Inferior parietal cortex (tissue), 1 donor: Measurements from ENCODE around the gene ANTXR1.

Experiments
- DNase-seq: peaks from one replicate; pipeline ENCODE4 v3.0.0-alpha.2; 2016; ENCODE audit errors: extremely low spot score

Gene ANTXR1

DNA sequence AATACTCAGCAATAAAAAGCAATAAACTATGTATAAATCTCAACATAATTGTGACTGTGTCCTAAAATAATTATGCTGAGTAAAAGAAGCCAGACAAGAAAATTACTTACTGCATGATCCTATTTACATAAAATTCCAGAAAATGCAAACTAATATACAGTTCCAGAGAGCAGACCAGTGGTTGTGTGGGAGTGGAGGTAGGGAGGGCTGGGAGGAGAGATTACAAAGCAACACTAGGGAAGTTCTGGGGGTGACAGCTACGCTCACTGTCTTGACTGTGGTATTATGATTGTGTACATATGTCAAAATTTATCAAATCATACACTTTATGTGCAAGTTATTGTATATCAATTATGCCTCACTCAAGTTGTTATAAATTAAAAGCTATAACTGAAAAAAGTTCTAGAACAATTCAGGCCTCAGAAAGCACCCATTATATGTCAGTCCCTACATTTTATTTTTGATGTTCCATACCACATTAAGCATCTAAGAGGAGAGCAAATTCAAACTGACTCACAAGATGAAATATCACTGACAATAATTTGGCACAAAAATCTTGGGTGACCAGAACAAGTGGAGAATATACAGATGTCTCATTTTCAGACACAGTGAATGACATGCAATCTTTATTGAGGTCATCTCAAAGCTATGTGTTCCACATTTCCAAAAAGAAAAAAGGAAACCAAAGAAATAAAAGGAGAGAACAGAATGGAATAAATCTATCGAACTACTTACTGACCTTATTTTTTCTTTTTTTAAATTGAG lies 85.1 kb downstream of the ANTXR1 start:
- DNase-seq: no peak

DNA sequence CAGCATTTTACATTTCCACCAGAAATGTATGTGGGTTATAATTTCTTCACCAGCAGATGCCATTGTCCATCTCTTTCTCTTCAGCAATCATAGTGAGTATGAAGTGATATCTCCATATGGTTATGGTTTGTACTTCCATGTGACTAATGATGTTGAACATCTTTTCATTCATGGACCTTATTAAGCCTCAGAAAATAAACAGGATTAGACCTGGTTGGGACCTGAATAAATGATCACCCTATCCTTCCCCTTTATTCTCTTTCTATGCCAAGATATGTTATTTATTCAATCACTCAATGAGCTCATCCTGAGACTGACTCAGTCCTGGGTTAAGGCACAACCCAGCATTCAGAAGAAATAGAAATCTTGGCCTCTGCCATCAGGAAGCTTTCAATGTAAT lies 86.6 kb downstream of the ANTXR1 start:
- no peak for DNase-seq

DNA sequence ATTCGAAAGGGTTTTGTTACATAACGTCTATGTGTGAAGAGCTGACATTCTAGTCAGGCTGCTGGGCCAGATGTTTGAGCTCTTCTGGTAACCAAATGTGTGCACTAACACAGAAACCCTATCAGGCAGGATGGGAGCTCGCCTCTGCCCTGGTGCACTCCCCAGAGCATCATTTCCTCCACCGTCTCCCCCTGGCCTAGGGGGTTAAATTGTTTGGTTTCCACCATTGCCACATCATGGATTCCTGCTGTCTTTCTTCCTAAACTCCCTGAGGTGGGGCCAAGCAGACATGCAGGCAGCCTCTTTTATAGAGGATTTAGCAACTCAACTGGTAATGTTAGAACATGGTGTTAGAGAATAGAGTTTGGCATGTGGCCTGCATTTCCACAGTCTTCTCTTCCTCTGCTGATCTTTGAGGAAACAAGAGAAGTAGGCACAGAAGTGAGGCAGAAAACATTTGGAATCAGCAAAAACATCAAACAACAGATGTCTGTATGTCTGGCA lies 87.3 kb downstream of the ANTXR1 start:
- DNase-seq: peak; percentile 50

GRCh38 chr2:69102041-69102593 lies 89.1 kb downstream of the ANTXR1 start:
- DNase-seq: no peak

DNA sequence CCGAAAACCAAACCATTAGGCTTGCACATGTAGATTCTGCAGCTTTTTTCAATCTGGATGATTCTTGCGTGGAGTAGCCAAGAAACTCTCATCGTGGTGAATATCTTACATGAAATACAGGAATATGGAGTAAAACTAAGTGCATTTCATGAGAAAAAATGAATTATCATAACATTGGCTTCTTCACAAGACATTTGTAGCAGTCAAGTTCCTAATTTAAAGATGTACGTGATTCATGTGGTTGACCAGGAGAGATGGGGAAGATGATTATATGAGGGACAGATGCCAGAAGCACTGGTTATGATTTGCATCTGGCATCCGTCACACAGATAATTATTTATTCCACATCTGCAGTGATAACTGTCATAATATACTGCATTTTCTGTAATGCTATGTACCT lies 90.4 kb downstream of the ANTXR1 start:
- DNase-seq: no peak

- no peak for DNase-seq
Observed at GRCh38 chr2:69104261-69104660, 91.3 kb downstream of the ANTXR1 start.

- no peak for DNase-seq
Observed at GRCh38 chr2:69109255-69109654, 96.3 kb downstream of the ANTXR1 start.

DNA sequence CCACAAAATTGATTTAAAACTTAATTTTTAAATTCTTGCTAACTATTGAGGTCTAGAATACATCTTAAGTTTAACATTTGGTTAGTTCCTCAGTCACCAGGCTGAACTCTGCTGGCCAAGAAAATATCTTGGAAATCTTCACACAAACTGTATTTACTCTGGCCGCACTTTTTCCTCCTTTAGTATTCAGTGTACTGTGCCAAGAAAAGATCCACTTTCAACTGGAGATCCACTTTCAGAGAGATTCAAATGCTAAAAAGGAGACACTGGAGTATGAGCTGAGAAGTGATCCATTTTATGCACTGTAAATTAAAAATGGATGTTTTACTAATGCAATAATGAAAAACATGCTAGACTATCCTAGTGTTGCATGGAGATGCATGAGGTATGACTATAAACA lies 98.1 kb downstream of the ANTXR1 start:
- DNase-seq: no peak

- no peak for DNase-seq
Observed at GRCh38 chr2:69113627-69114026, 100.6 kb downstream of the ANTXR1 start.

DNA sequence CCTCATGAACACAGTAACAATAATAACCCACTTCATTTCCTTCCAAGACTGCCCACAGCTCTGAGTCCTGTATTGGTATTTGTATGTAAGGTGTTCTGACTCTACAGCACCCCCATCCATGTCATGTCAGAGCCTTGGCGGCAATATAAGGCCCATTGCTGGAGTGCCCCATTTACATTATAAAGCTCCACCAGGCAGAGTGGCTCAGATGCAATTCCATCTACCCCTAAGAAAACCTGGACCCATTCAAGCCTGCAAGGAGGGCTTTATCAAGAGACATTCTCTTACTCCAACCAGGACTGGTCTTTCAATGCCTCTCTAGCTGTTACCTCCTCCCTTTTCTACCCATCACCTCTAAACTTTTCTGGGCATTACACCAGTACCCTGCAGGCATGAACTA lies 101.6 kb downstream of the ANTXR1 start:
- DNase-seq: no peak

DNA sequence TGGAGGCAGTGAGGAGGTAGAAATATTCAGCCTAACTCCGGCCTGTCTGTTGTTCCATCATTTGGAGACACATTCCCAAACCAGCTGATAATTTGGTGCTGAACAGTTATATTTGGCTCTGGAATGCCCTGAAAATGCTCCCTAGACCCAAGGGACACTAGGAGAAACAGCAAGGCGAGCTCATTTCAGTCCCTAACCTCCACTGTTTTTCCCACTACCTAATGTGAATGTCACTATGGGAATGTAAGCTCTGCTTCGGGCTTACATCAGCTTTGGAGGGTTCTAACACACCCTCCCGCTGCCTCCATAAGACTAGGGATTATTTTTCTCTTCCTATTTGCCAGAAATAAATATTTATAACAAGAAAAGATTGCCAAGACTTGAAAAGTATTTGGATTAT lies 103.5 kb downstream of the ANTXR1 start:
- DNase-seq: no peak

GRCh38 chr2:69118609-69119008 lies 105.6 kb downstream of the ANTXR1 start:
- no peak for DNase-seq

DNA sequence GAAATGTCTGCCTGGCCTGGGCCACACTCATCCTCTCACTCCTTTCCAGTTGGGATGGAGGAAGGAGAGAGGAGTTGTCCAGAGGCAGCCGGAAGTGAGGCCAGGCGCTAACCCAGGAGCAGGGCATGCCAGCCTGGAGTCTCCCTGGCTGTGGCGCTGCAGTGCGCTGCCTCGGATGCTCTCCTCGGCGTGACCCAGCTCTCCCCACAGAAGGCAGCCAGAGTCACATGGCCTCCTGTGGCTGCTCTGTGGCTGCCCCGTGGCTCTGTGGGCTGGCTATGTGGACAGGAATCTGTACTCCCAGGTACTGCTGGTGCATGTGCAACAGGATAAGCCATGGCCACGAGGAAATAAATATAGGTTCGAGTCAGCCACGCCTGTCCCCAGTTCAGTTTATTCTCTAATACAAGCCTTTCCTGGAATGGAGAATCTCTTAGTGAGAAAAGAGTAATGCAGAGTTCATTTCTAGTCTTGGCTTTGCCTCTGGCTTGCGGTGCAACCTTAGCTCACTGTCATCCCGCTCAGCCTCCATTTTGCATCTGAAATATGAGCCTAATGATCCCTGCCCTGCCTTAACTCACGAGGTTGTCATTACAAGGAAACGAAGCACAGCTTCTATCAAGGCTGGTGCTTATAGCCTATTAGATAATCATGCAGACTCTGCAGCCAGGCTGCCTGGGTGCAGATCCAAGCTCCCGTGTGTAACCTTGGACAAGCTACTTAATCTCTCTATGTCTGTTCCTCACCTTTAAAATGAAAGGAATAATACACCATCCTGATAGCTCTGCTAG lies 106.3 kb downstream of the ANTXR1 start:
- no peak for DNase-seq

DNA sequence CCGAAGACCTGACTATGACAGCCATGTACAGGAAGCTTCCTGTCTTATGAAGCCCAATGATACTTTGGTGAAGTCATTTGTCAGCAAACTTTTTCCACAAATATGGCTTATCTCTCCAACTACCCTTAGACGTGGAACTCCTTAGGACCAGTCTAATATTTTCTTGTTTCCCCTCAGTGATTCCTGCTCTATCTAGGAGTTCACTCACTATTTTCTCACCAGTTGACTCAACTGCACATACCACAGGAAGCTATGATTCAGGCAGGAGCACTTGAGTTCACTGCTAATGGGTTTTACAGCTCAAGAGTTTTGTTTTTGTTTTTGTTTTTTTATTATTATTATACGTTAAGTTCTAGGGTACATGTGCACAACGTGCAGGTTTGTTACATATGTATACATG lies 109.3 kb downstream of the ANTXR1 start:
- no peak for DNase-seq

- DNase-seq: no peak
Observed at GRCh38 chr2:69123182-69123581, 110.2 kb downstream of the ANTXR1 start.

DNA sequence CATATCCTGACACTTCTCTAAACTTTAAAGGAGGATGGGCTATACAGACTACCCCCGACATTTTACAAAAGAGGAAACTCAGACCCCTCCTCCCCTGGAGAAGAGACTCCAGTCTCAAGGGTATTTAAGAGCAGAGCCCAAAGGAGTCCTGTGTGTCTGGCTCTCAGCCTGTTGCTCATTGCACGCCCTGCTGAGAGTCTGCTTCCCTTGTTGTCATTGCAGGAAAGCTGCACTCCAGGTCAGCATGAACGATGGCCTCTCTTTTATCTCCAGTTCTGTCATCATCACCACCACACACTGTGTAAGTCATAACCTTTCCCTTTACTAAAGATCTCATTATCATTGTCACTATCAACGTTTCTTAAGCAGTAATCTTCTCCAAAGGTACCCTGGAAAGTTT lies 111.4 kb downstream of the ANTXR1 start:
- DNase-seq: no peak

- DNase-seq: no peak
Observed at GRCh38 chr2:69125816-69126215, 112.8 kb downstream of the ANTXR1 start.

DNA sequence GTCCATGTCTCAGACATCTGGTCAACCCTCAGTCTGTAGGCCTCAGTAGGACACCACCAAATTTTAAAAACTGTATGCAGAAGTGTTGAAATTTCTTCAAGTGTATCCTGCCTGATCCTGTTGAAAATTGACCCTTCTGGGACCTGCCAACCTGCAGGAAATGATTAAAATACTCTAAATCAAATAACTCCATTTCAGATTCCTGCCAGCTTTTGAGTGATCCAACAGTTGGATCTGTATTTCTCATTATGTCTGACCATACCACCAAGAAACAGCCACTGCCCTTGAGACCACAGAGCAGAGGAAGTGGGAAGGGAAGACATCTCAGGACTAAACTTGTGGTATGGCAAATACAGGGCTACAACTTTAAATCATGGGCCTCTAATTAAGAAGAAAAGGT lies 113.4 kb downstream of the ANTXR1 start:
- no peak for DNase-seq

DNA sequence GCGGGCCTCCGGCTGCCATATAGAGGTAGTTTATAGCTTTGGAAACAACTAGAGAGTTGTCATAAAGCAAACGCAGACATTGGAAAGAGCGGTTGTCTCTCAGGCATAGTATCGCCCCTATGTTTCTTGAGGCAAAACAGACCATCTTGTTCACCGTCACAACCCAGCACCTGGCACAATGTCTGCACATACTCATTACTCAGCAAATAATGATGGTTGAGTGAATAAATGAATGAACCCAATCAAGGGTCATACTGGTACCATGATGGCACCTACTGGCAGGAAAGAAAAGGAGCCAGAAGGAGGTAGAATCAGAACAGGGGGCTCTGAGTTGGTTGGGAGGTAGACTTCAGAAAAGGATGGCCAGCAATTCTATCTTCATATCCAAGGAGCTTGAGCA lies 118.5 kb downstream of the ANTXR1 start:
- no peak for DNase-seq

GRCh38 chr2:69131983-69132675 lies 119.2 kb downstream of the ANTXR1 start:
- no peak for DNase-seq

GRCh38 chr2:69132960-69133590 lies 120.1 kb downstream of the ANTXR1 start:
- DNase-seq: no peak

- no peak for DNase-seq
Observed at GRCh38 chr2:69133898-69134297, 120.9 kb downstream of the ANTXR1 start.
